NK-92 (cell line): ENCODE data around the gene POFUT1.
"Not testable (repeated sequence)": the region's sequence is repeated elsewhere in the genome, so short reads cannot be mapped to it uniquely, and the experiment has no call there.

ENCODE experiments used
- DNase-seq: peaks from one replicate; lab custom pipeline; 2025; ENCODE audit not compliant: unreplicated experiment; lab: John Stamatoyannopoulos, UW

Gene POFUT1

DNA sequence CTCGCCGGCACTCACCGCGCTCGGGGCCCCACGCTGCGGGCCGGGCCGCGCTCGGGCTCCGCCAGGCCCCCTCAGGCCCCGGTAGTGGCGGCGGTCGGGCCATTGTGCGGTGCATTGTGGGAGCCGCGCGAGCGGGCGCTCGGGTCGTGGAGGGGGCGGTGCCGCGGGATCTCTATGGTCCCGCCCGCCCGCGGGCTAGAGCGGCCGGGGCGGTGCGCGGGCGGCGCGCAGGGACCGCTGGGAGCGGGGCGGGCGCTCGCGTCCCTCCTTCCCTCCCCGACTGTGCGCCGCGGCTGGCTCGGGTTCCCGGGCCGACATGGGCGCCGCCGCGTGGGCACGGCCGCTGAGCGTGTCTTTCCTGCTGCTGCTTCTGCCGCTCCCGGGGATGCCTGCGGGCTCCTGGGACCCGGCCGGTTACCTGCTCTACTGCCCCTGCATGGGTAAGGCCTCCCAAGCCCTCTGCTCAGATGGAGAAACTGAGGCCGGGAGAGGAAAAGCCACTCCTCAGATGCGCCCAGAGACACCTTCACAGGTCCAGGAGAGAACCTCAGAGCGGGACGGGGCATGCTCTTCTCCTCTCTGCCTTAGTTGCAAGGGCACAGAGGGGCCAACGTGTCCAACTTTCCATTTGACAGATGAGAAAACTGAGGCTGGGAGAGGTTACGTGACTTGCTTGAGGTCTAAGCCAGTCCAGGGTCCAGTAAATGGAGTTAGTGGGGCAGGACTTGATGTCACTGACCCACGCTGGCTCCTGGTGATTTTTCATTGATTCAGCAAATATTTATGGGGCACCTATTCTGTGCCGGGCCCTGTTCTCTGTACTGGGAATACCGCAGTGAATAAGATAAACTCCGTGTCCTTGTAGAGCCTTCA is at the start of gene POFUT1, which contains the start of gene PLAGL2:
Gene POFUT1, plus strand, starts transcription at position 255 of the 873 bp plus-strand sequence. Its CDS starts 62 bp downstream, at position 317.
Gene PLAGL2, minus strand, starts transcription at position 118 of the 873 bp plus-strand sequence. CDS start 5,565 bp downstream, outside the sequence.
- peak; percentile 17 for DNase-seq

GRCh38 chr20:32158351-32158750 is 49.3 kb upstream of the POFUT1 start:
- DNase-seq: no peak

- DNase-seq: no peak
Observed at GRCh38 chr20:32158943-32159660, 48.6 kb upstream of the POFUT1 start.

- no peak for DNase-seq
Observed at GRCh38 chr20:32159766-32160221, 47.9 kb upstream of the POFUT1 start.

- DNase-seq: no peak
Observed at GRCh38 chr20:32160341-32160740, 47.3 kb upstream of the POFUT1 start.

GRCh38 chr20:32162351-32162750 is 45.3 kb upstream of the POFUT1 start:
- DNase-seq: no peak

DNA sequence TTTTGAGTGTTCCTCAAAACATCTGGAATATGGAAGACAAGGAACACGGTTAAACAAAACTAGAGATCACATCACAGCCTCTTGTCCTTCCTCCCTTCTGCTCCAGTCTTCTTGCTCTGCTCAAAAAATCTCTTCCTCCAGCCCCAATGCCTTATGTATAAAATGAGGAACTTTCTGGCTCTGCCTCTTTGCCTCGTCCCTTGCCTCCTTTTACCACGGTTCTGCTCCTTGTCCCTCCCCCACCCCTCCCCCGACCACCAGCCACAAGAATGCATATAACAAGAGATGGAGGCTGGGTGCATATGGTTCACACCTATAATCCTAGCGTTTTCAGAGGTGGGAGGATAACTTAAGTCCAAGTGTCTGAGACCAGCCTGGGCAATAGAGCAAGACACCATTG is 43.7 kb upstream of the POFUT1 start:
- no peak for DNase-seq

DNA sequence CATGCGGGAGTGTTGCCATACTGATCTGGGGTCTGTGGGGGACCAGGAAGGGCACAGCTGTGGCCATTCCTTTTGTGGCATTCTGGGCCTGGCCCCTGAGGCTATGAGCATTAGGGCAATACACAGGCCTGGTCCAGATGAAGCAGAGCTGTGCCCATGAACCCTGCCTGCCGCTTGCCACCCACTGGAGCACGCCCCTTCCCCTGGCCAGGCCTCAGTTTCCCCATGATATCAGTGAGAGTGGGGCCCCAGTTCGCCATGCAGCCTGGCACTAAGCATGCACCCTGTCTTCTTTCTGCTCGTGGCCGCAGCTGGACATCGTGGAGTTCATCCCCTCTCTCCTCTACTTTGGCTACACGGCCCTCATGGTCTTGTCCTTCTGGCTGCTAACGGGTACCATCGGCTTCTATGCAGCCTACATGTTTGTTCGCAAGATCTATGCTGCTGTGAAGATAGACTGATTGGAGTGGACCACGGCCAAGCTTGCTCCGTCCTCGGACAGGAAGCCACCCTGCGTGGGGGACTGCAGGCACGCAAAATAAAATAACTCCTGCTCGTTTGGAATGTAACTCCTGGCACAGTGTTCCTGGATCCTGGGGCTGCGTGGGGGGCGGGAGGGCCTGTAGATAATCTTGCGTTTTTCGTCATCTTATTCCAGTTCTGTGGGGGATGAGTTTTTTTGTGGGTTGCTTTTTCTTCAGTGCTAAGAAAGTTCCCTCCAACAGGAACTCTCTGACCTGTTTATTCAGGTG is 42.5 kb upstream of the POFUT1 start:
- DNase-seq: no peak

- no peak for DNase-seq
Observed at GRCh38 chr20:32165836-32166545, 41.7 kb upstream of the POFUT1 start.

DNA sequence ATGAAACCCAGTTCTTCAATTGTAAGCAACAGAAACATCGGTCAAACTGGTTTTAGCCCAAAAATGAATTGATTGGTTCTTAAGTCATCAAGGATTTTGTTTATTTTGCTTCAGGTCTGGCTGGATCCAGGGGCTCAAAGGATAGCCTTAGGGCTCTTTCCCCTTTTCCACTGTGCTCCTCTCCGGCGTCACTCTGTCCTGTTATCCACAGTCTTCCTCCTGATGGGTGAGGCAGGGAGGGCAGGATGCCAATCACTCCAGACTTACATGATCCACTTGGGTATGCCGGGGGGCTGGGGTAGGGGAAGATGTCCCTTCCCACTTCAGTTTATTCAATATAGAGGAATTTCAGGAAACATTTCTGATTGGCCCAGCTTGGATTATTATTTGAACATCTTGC is 40.1 kb upstream of the POFUT1 start:
- no peak for DNase-seq

DNA sequence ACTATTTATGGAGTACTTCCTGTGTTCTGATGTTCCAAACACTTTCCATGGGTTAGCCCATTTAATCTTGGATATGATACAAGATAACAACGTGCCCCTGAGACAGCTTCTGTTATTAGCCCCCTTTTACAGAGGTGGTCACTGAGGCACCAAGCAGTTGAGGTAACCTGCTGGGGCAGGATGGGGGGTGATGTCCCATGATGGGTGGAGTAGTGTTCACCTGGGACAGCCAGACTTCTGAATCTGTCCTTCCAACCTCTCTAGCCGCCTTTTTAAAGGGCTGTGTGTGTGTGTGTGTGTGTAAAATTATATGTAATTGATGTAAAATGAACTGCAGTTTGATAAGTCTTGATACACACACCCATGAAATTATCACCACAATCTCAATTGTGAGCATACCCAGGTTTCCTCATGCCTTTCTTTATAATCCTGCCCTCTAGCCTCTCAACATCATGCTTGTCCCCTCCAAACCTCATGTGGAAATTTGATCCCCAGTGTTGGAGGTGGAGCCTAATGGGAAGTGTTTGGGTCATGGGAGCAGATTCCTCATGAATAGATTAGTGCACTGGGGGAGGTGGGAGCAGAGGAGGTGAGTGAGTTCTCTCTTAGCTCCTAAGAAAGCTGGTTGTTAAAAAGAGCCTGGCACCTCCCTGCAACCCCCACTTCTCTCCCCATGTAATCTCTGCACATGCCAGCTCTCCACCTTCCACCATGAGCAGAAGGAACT is 39.3 kb upstream of the POFUT1 start:
- no peak for DNase-seq

GRCh38 chr20:32177696-32178095 is 30.0 kb upstream of the POFUT1 start:
- not testable (repeated sequence) for DNase-seq

DNA sequence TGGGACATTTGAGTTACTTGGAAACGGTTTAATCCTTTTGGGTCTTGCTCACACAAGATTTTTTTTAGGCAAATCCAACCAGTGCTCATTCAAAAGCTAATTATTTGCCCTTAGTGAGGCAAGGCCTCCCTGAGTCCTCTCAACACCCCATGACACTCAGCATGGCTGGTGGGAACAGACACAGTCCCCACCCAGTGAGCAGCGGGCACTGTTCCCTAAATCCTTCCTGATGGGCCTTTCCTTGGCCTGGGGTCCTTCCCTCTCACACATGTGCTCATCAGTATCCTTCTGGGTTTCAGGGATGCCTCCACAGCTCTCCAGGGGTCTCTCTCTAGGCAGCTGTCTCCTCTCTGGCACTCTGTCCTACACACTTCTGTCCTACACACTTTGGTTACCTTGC is 28.2 kb upstream of the POFUT1 start:
- no peak for DNase-seq

GRCh38 chr20:32179934-32180333 is 27.7 kb upstream of the POFUT1 start:
- DNase-seq: no peak

GRCh38 chr20:32181606-32182005 is 26.1 kb upstream of the POFUT1 start:
- no peak for DNase-seq

GRCh38 chr20:32183947-32184635 is 23.6 kb upstream of the POFUT1 start:
- no peak for DNase-seq

- DNase-seq: no peak
Observed at GRCh38 chr20:32184961-32185603, 22.6 kb upstream of the POFUT1 start.

GRCh38 chr20:32186506-32186905 is 21.2 kb upstream of the POFUT1 start:
- no peak for DNase-seq
